Embryonic facial prominence (tissue), 1 donor: Measurements from ENCODE around the gene SSR3.

Experiments
- DNase-seq: peaks from one replicate; pipeline ENCODE4 v3.0.0-alpha.2; 2016; ENCODE audit errors: extremely low spot score

The SSR3 gene

DNA sequence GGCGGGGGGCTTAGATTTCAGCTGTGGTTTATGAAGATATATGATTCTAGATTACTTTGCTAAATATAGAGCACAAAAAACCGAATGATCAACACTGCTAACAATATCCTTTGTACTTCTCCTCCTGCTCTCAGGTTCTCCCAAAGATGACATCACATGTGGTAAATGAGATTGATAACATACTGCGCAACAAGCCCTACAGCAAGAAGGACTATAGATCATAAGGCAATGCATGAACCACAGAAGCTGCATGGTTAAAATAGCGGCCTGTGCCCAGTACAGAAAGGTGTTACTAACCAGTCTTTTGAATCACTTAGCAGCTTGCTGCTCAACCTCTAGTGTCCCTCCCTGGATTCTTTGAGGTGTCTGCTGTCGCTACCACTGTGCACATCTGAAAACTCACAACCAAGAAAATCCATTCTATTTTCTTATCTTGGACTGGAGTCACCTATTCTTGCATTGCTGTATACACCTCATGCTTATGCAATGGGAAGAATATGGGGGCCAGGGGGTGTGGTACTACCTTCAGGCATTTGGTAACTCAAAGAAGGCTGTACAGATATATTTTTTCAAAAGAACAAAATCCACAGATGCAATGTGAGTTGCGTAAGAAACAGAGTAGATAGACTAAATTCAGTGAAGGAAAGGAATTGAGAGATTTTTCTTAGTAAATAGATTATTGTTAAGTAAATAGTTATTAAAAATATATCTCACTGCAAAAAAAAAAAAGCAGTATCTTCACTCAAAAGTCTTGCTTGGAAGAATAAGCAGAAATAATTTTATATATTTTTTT is 18.2 kb downstream of the SSR3 start:
- no peak for DNase-seq

DNA sequence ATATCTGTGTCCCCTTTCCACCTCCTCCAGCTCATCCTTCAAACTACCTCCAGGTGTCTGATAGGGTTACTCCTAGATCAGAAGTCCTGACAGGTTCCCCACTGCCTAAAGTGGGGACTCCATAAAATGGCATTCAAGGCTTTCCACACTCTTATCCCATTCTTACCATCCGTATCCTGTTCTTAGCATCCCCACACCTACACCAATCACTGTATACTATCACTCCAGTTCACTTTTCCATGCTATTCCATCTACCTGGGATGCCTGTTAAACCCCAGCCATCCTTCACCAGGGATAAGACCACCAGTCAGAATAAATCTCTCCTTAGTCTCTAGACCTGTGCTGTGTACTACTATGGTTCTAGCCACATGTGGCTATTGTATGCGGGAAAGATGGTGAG is 19.1 kb downstream of the SSR3 start:
- DNase-seq: no peak

DNA sequence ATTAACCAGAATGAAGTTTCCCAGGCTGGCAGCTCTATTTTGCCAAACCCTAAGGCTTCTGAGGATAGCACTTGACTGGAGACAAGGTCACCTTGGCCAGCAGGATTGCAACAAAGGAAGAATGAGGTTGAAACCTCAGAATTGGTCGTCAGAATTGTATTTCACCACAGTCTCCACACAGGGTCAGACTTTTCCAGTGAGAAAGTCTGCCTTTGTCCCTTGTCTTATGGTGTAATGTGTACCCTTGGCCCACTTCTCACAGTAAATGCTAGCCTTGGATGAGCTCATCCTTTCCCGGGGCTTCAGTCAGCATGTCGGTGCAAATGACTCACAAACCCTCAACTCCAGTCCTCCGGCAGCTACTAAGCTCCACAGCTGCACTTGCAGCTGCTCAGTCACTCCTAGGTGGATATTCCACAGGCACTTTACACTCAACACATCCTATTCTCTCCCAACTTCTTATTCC is 19.7 kb downstream of the SSR3 start:
- no peak for DNase-seq

DNA sequence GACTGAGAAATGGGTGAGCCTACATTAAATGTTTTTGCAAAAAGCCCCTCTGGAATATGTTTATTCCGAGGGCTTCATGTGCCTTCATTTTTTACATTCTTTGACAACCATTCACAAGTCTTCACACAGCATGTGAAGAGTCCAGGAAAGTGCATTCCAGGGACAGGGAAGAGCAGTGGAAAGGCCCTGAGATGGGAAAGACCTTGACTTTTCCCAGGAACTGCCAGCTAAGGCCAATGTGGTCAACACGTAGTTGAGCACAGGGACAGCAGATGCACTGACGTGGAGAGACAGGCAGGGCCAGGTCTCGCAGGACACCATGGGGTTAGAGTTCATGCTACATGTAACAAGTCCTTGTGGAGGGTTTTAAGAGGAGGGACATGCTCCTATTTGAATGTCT is 21.7 kb downstream of the SSR3 start:
- DNase-seq: no peak

DNA sequence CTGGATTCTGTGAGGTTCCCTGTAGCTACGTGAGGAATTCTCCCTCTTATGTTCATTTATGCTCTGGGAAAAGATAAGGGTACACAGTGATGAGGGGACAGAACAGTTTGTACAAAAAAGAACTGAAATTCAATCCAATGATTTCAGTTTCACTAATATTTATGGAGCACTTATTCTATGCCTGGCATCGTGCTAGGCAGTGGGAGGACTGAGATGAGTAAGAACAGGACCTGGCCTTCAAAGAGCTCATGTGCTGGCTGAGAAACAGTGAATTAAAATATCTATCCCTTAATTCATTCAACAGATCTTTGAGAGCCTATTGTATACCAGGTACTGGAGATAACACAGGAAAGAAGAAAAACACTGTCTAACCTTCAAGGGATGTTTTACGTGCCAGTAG is 22.2 kb downstream of the SSR3 start:
- DNase-seq: no peak

DNA sequence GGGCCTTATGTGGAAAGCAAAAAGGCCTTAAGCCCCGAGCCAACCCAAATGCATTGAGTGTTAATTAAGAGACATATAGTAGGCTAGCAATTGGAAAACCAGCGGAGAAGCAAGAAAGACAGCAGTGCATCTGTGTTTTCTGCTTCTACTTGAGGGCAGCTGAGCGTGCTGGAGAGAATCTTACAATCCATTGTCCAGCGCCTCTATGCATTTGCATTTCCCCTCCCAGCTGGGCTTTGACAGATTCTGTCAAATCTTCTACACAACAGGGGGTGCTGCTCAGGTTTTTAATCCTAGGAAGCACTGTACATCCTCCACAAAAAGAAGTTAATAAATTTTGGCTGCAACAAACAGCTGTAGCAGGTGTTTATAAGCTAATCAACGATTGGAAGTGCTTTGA is 23.9 kb downstream of the SSR3 start:
- no peak for DNase-seq

DNA sequence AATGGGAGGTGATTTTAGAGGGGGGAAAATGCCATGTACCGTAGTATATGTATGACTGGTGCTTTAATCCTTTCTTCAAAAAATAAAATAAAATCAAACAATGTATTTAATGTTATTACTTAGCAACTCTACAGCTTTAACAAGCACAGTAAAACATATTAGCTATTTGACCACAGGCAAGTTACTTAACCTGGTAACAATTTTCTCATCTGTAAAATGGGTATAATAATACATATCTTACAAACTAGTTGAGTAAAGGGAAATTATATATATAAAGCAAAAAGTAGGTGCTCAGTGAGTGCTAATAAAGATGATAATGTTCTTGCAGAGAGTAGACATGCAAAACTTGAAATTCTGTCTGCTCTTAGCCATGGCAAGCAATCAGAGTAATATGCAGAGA is 27.9 kb downstream of the SSR3 start:
- no peak for DNase-seq

DNA sequence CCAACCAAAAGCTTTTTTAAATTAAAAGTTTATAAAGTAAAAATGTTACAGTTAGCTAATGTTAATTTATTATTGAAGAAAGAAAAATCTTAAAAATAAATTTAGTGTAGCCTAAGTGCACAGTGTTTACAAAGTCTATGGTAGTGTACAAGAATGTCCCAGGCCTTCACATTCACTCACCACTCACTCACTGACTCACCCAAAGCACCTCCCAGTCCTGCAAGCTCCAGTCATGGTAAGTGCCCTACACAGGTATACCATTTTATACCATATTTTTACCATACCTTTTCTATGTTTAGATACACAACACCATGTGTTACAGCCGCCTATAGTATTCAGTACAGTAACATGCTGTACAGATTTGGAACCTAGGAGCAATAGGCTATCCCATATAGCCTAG is 29.1 kb downstream of the SSR3 start:
- no peak for DNase-seq

DNA sequence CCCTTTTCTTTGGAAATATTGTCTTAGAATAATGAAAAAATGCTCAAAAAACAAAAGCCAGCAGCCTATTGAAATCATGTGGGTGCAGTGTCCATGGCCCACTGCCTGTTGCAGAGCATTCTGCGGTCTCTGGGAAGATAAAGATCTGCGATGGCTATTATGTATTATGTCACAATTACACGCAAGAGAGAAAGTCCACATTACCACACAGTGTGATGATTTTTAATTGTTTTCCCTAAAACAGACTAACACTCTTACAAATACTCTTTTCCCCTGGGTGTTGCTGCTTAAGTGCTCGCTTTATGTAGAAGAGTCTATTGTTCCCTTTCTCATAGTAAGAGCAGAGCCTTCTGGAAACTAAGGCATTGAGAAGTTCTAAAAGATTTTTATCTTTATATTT is 32.2 kb downstream of the SSR3 start:
- DNase-seq: no peak

DNA sequence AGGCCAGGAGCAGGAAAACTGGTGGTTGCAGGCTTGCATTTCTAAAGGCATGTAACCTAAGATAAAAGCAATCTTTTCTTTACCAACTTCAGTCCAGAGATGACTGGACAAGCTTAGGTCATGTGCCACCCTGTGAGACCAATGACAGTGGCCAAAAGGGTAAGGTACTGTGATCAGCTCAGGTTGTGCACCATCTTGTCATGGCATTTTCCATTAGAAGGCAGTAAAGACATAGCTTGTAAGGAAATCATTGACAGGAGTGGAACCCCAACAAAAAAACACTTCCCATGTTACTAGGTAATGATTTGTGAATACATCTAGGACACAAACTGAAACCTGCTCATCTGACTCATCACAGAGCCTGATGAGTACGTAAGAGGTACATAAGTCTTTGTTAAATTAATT is 35.2 kb downstream of the SSR3 start:
- no peak for DNase-seq

DNA sequence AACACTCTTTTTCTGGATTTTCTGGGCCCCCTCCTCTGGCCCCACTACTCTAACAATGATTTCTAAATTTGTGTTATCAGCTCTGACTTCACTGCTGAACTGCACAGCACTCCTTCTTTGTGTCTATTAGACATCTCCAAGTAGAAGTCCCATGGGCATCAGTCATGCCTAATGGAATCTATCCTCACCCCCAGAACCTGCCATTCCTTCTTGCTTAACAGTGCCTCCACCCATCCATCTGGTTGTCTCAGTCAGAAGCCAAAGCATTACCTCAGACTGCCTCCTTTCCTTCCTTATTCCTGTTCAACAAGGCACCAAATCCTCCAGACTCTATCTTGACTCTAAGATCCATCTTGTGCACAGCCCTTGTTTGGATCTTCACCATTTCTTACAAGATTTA is 36.2 kb downstream of the SSR3 start:
- no peak for DNase-seq

DNA sequence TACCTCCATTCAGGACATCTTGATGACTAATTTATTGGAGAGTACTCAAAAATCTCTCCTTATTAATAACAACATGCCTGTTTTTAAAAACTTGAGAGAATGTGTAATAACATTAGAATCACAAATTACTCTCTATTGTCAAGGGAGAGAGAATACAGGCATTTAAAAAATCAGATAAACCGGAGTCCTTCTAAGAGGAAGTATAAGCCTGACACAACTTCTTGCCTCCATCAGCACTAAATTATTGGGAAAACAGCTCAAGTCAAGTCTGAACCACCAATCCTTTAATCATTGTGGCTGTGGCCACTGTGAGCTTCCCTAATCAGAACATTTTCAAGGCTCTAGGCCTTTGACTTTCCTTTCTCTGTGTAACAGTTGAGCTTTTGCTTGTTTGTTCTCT is 38.0 kb downstream of the SSR3 start:
- no peak for DNase-seq

DNA sequence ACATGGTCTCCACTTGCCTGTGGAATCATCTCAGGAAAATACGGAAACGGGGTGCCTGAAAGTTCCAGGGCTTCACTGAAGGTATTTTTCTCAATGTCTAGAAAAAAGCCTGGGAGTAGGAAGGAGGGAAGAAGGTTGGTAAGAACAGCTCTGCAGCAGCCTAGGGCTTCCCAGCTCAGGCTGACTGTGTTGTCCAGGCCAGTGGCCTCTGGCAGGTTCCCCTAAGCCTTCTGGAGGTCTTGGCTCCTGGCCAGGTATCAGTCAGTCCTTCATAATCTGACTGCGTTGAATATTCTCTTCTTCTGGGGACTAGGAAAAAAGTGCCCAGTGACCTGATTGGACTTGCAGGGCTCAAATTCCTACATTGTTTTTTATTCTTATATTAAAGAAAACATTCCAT is 38.6 kb downstream of the SSR3 start:
- no peak for DNase-seq

DNA sequence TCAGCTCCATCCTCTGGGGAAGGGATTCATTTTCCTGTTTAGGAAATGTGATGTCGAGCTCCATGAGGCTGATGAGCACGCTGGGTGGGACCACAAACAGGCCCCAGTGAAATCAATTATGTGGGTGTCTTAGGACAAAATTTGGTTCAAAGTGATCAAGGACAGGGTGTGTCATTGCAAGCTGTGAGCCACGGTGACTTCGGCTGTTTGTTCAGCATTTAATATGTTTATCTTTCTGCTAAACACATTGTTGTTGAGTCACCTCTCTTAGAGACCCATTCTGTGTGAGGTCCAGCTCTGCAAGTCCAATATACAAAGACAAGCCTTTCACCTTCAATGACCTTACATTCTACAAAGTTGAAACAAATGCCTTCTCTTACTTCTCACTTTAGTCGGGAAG is 41.3 kb downstream of the SSR3 start:
- no peak for DNase-seq

DNA sequence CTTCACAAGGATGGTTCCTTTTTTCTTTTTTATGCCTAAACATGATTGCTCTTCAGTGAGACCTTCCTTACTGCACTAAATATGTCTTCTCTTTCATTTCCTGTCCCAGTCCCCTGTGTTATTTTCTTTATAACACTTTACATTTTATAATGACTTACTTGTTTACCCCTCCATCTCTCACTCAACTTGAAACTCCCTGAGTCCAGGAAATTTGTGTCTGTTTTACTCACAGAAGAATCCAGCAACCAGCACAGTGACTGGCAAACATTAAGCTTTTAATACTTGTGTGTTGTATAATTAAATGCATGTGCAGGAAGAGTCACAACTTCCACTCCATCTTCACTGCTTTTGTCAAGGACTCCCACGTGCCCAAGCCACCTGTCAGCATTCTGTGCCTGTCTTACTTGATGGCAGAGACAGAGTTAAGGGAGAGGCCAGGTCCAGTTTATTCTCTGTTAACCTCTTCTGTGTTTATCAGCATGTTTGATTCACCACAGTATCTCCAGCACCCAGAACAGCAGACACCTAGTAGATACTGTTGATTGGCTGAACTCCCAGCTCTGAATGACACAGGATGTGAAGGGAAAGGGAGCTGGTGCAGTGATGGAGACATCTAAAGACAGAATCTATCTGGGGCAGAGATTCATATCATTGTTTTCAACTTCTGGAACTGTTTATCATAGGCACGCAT is 42.8 kb downstream of the SSR3 start:
- no peak for DNase-seq

DNA sequence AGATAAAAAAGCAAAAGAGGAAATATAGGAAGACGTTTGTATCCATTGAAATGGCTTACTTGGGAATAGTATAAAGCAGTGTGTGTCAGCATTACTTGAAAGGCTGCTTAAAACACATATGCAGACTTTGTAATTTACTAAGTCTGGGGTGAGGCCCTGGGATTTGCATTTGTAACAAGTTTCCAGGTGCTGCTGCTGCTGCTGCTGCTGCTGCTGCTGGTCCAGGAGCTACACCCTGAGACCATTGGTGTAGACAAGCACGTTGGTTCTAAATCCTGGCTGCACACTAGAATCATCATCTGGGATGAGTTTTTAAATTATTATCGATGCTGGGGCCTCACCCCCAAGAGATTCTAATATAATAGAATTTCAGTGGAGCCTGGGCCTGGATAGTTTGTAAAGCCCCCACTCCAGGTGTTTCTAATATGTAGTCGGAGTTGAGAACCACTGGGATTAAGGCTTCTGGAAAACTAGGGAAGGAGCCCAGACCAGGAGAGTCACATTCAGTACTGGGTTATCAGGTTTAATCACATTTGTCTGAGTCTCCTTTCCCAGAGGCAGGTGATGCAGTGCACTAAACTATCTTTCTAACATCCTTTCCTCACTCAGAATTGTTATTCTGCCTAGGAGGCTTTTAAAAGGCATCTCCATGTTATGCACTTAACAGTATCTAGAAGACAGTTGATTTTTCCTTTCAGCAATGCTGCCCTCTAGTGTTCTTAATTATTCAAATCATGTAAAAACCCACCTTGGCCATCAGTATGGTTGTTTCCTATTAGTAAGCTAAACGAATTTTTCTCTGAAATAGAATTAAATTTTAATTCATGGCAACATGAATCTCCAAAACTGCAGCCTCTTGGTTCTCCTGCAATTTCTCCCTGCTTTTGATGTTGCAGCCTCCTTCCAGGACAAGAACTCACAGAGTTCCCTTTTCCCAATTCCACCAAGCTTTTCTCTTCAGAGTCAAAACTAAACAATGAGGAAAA is 45.4 kb downstream of the SSR3 start:
- DNase-seq: peak; percentile 28

DNA sequence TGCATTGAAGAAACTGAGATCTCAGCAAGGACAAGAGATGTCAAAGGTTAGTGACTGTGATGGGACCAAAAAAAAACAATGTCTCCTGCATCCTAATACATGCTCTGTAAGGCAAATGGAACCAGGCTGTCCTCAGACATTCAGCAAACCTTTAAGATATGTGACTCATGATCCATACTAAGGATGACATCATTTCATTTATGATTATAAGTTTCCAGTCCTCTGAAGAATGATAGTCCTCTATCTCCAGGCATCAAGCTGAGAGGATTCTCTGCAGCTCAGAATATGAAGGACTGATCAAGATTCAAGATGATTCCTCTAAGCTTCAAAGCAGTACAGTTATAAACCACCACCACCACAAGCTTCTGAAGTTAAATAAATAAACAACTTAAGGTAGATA is 47.6 kb downstream of the SSR3 start:
- no peak for DNase-seq

DNA sequence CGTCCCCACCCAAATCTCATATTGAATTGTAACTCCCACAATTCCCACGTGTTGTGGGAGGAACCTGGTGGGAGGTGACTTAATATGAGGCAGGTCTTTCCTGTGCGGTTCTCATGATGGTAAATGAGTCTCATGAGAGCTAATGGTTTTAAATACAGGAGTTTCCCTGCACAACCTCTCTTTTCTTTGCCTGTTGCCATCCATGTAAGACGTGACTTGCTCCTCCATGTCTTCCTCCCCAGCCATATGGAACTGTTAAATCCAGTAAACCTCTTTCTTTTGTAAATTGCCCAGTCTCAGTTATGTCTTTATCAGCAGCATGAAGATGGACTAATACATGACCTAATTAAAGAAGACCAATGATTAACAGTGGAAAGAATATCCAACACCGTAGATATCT is 56.6 kb downstream of the SSR3 start:
- no peak for DNase-seq

DNA sequence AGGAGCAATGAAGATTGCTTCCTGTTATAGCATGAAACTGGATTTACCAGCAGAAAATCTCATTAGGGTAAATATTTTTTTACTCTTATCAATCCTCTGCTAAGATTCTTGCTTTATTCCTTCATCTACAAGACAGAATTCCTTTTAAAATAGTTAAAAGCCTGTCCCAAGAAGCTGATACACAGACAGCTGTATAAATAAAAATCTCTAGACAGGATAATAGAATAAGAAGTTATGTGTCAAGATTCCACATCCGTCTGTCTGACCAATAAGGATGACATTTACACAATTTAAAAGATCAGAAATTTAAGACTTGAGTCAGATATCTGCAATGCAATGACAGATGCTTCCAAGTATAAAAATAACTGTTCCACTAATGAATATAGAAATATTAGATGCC is 57.6 kb downstream of the SSR3 start:
- no peak for DNase-seq

DNA sequence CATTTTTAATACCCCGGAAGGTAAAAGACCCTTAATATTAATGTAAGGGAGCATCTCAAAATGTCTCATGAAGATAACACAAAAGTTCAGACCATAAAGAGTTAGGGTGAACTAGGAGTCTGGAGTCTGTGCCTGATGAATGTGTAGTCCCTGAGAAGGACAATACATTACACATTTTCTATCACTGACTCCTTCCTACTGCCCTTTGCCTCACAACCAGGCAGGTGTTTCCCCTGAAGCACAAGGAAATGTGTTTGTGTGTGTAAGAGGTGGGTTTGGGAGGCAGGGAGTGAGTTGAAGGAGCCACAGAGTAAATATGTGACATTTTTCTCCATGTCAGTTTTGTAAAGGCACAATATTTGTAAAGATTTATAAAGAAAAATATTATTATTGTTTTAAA is 59.1 kb downstream of the SSR3 start:
- no peak for DNase-seq

DNA sequence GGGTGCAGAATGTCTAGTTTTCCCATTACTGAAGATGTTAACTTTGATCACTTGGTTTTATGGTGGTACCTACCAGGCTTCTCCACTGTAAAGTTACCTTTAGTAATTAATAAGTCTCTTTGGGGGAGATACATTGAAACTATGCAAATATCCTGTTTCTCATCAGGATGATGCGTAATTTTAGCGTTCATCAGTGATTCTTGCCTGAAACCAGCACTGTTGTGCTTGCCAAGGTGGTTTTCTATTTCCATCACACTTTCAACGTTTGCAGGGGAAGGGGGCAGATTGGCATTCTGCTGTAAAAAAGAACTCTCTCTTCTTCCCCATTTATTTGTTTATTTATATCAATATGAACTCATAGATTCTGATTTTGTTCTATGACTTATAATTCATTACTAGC is 61.0 kb downstream of the SSR3 start:
- DNase-seq: no peak

DNA sequence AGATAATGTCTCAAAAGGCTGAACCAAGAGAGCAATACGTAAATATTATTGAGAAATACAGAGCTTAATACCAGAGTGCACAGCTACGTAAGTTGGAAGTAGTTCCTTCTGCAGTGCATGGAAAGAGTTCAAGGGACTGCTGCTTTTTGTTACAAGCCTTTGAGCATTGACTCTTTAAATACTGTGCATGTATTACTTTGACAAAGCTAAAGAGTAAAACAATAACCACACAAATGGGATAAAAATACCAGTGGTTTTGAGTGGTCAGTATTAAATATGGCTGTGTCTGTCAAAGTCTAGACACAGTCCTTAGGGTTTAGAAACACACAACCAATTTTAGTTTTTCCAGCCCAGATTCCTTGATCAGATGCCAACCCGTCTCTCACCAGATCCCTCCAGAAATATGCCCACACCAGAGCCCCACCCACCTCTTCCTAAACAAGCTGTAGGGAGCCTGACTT is 62.1 kb downstream of the SSR3 start:
- no peak for DNase-seq
